Hepatic stellate cell (primary cell): ENCODE measurements around the gene NALCN.
"Not testable (repeated sequence)": the region's sequence is repeated elsewhere in the genome, so short reads cannot be mapped to it uniquely, and the experiment has no call there.

Source experiments
- DNase-seq: peaks from one replicate; pipeline ENCODE4 v3.0.0; 2011; ENCODE audit warnings: low spot score

Gene NALCN

GRCh38 chr13:101341464-101341863 is 74.8 kb downstream of the NALCN start:
- DNase-seq: no peak

DNA sequence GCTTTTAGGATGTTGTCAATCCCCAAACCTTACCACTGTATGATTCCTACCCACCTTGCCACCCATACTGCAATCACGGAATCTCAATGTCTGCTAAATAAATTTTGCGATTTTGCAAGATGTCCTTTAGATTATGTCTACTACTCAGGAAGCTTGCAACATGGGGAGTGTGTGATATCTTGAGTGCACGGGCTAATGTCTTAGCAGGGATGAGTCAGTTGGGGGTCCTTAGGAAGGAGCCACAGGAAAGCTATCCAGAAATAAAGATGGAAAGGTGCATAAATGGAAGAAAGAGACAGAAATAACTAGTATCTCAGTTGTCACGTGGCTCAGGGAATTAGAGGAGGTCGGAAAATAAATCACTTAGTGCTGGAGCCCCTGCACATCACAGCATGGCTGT is 77.1 kb downstream of the NALCN start:
- DNase-seq: no peak

- DNase-seq: no peak
Observed at GRCh38 chr13:101332583-101332982, 83.7 kb downstream of the NALCN start.

GRCh38 chr13:101331731-101332130 is 84.6 kb downstream of the NALCN start:
- no peak for DNase-seq

DNA sequence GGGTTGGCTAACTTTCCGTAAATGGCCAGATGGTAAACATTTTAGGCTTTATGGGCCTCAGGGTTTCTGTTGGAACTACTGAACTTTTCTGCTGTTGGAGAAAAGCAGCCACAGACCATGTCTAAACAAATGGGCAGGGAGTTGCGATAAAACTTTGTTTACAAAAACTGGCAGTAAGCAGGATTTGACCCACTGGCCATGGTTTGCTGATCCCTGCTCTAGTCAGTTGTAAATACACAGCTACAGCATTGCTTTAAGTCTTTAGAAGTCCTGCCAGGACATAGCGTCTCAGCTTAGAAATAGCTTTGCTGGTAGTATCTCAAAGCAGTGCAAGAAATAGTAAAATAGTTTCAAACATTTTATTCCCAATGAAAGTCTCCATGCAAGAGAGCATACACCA is 88.4 kb downstream of the NALCN start:
- no peak for DNase-seq

GRCh38 chr13:101326710-101327109 is 89.6 kb downstream of the NALCN start:
- no peak for DNase-seq

DNA sequence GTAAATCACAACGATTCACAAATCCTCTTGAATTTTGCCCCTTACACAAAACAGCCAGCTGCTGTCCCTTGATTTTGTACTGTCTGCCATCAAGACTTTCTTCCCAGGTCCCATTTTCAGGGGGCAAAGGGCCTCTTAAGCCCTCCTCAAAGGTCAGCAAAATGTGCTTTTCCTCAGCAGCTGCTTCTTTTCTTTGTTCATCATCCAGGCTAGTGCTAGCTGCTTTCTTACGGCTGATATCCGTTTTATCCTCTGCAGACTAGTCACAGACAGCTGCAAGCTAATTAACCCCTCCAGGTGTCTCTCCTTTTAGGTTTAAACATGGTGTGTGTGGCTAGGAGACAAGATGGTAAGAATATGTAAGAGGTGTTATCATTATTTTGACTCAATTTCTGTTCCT is 90.9 kb downstream of the NALCN start:
- DNase-seq: no peak

GRCh38 chr13:101323601-101324000 is 92.7 kb downstream of the NALCN start:
- no peak for DNase-seq

DNA sequence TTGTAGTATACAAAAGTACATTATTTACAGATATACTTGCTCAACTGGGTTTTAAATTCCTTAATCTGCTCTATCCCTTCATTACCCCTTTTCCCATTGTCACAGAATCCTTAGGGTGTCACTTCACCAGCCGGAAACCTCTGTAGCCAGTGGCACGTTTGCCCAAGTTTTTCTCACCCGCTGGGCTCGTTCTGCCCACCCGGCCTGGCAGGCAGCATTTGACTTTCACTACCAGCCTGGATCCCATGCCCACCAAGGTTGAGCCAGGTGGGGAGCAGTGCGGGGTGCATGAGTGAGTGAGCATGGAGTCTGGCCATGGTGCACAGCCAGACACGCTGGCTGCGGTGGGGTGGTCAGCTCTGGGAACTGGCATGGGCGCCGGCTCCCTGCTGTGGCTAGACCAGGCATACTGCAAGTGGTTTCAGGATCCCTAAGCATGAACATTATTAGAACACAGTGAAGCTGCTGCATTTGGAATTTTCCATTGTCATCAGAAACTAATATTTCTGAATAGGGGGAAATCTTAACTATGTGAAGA is 98.3 kb downstream of the NALCN start:
- DNase-seq: no peak

DNA sequence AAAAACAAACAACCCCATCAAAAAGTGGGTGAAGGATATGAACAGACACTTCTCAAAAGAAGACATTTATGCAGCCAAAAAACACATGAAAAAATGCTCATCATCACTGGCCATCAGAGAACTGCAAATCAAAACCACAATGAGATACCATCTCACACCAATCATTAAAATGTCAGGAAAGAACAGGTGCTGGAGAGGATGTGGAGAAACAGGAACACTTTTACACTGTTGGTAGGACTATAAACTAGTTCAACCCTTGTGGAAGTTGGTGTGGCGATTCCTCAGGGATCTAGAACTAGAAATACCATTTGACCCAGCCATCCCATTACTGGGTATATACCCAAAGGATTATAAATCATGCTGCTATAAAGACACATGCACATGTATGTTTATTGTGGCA is 102.8 kb downstream of the NALCN start:
- not testable (repeated sequence) for DNase-seq

GRCh38 chr13:101309014-101309619 is 107.2 kb downstream of the NALCN start:
- peak; percentile 22 for DNase-seq

- DNase-seq: no peak
Observed at GRCh38 chr13:101308247-101309013, 107.9 kb downstream of the NALCN start.

DNA sequence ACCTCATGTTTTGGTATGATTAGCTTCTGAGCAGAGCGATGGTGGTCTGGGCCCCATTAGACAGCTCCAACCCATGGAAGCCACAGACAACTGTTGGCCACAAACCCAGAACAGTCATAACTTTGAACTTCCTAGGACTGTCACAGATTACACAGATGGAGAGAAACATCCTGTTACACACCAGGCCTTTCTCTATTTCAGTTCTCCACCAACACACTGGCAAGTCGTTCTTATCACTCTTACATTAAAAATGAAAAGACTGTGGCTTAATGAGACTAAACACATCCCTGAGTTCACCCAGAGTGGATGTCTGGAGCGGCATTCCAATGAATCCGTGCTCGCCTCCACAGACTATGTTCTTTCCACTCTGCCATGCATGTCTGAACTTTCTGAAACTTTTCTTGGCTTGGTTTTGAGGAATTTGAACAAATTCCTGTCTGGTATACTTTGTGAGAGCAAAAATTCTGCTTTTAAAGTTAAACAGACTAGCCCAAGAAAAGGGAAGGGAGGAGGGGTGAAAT is 109.1 kb downstream of the NALCN start:
- DNase-seq: peak; percentile 50

DNA sequence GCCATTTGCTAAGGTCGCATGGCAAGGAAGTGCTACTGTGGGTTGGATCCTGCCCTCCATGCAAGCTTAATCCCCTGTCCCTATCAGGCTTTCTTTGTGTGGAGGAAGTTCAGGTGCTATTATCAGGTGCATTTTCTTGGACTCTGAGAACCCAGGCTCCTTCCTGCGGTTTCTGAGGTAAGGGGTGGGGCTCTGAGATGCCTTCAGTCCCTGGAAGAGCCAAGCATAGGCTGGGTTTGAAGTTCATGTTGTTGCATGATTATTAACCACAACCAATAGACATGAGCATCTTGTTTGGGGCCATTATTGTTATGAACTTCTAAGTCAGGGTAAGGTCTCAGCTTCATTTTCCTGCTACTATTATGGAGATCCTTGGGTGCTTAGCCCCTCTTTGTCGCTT is 109.5 kb downstream of the NALCN start:
- DNase-seq: no peak

DNA sequence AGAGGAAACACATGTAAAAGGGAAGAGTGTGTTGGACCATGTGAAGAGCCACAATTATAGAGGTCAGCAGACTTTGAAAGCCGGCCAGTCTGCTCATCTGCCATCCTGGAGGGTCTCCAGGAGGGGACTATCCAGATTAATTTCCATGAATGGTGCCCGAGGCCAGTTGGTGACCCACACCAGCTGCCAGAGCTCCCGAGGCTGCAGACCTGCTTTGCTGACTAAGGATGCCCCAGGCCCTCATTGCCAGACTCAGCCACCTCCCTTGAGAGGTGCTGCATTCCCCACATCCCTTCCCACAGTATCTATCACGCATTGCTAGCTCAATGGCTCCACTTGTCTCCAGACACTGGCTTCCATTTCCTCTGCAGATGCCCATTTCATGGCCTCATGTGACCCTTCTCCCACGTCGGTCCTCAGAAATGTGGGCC is 110.3 kb downstream of the NALCN start:
- no peak for DNase-seq

- DNase-seq: no peak
Observed at GRCh38 chr13:101303521-101303920, 112.8 kb downstream of the NALCN start.

GRCh38 chr13:101301053-101301452 is 115.3 kb downstream of the NALCN start:
- no peak for DNase-seq

DNA sequence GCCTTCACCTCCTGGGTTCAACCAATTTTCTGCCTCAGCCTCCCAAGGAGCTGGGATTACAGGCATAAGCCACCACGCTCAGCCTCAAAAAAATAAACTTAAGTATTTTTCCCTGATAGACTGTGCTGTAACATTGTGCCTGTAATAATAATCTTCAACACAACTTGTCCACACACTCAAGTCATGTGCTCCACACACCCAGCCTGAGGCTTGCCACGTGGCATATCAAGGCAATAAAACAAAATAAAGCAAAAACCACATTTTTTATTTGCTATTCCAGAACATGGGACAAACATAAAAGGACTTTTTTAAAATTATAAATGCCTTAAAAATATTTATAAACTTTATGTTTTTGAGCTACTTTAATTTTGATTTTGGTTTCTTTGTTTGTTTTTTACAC is 115.8 kb downstream of the NALCN start:
- no peak for DNase-seq

- no peak for DNase-seq
Observed at GRCh38 chr13:101298517-101298916, 117.8 kb downstream of the NALCN start.

- no peak for DNase-seq
Observed at GRCh38 chr13:101297794-101298193, 118.5 kb downstream of the NALCN start.

DNA sequence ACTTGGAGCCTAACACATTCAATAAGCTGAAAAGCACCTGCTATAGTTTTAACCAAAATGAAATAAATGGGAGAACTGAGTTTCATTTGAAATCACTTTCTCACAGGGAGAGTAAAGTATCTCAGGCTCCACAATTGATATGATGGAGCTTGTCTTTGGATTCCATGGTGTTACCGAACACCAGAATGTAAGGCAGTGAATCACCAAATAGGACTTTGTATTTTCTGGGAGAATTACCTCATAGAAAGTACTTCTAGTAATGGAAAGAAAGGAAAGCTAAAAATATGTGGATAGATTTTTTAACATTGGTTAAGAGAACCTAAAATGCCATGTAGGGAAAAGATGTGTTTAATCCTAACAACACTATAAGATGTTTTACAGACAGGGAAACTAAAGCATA is 123.6 kb downstream of the NALCN start:
- DNase-seq: no peak

- DNase-seq: no peak
Observed at GRCh38 chr13:101291646-101292515, 124.4 kb downstream of the NALCN start.
